ENCODE measurements around the gene LYZ. TPM values are rescaled to one million over a fixed set of nuclear protein-coding genes. Genes with fewer than 3 reads are reported as not detected.

LYZ gene
- total RNA-seq, 6 experiments from 2014 or later, result not detected

GRCh38 chr12:69318225-69318624, 30.0 kb upstream of the LYZ start:
- Mint-ChIP-seq H3K27ac (no peak overlapping the region), H3K4me1 (ENCODE audit: low read depth) (no peaks in the 10 kb centered on the region), H3K36me3 (ENCODE audit: low read depth) (no peaks in the 10 kb centered on the region), H3K4me3 (no peak overlapping the region), H3K9me3 (no peaks in the 10 kb centered on the region; the same call in 1 of the 2 replicates), H3K27me3 (ENCODE audit: insufficient read depth) (peaks cover 18% of the 10 kb centered on the region; the same call in 1 of the 2 replicates)
- DNase-seq, result no peak
- TF ChIP-seq, protein P1, sequence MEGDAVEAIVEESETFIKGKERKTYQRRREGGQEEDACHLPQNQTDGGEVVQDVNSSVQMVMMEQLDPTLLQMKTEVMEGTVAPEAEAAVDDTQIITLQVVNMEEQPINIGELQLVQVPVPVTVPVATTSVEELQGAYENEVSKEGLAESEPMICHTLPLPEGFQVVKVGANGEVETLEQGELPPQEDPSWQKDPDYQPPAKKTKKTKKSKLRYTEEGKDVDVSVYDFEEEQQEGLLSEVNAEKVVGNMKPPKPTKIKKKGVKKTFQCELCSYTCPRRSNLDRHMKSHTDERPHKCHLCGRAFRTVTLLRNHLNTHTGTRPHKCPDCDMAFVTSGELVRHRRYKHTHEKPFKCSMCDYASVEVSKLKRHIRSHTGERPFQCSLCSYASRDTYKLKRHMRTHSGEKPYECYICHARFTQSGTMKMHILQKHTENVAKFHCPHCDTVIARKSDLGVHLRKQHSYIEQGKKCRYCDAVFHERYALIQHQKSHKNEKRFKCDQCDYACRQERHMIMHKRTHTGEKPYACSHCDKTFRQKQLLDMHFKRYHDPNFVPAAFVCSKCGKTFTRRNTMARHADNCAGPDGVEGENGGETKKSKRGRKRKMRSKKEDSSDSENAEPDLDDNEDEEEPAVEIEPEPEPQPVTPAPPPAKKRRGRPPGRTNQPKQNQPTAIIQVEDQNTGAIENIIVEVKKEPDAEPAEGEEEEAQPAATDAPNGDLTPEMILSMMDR (IDR thresholded peaks at IDR 0.05), result no peak

DNA sequence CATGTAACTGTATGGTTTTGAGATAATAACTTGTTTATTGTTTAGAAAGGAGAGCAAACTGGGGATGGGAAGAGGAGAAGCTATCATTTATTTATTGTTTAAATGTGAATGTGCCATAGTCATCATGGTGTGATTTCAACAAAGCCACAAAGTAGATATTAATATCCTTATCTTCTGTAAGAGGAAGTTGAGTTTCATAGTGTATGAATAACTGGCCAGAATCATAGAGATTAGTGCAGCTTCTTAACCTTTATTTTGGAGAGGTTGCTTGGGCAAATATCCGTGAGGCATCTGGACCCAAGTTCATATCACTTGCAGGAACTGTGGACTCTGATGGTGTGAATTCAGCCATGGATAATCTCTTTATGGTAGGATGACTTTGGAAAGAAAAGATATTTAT, 26.8 kb upstream of the LYZ start:
- peaks cover 21% of the 10 kb centered on the region for H3K27me3 Mint-ChIP-seq (ENCODE audit: insufficient read depth)
- H3K9me3 Mint-ChIP-seq, result no peaks in the 10 kb centered on the region; the same call in 1 of the 2 replicates
- H3K4me1 Mint-ChIP-seq (ENCODE audit: low read depth), result no peaks in the 10 kb centered on the region
- no peak overlapping the region for H3K4me3 Mint-ChIP-seq
- TF ChIP-seq, protein P1 (IDR thresholded peaks at IDR 0.05), result no peak
- DNase-seq, result no peak
- H3K36me3 Mint-ChIP-seq (ENCODE audit: low read depth), result no peaks in the 10 kb centered on the region
- no peak overlapping the region for H3K27ac Mint-ChIP-seq

GRCh38 chr12:69324797-69325466, 23.2 kb upstream of the LYZ start:
- Mint-ChIP-seq H3K27me3 (ENCODE audit: insufficient read depth) (peaks cover 35% of the 10 kb centered on the region), H3K4me1 (ENCODE audit: low read depth) (no peaks in the 10 kb centered on the region), H3K4me3 (no peak overlapping the region), H3K36me3 (ENCODE audit: low read depth) (no peaks in the 10 kb centered on the region), H3K9me3 (no peaks in the 10 kb centered on the region), H3K27ac (no peak overlapping the region)
- TF ChIP-seq, protein P1 (IDR thresholded peaks at IDR 0.05), result no peak
- no peak for DNase-seq

- H3K9me3 Mint-ChIP-seq, result no peaks in the 10 kb centered on the region
- H3K36me3 Mint-ChIP-seq (ENCODE audit: low read depth), result no peaks in the 10 kb centered on the region
- TF ChIP-seq, protein P1 (IDR thresholded peaks at IDR 0.05), result no peak
- H3K4me3 Mint-ChIP-seq, result no peak overlapping the region
- peaks cover 11% of the 10 kb centered on the region; the same call in 1 of the 2 replicates for H3K4me1 Mint-ChIP-seq (ENCODE audit: low read depth)
- no peak for DNase-seq
- no peak overlapping the region for H3K27ac Mint-ChIP-seq
- peaks cover 45% of the 10 kb centered on the region for H3K27me3 Mint-ChIP-seq (ENCODE audit: insufficient read depth)
These were observed 19.8 kb upstream of the LYZ start for GRCh38 chr12:69328426-69328825.

DNA sequence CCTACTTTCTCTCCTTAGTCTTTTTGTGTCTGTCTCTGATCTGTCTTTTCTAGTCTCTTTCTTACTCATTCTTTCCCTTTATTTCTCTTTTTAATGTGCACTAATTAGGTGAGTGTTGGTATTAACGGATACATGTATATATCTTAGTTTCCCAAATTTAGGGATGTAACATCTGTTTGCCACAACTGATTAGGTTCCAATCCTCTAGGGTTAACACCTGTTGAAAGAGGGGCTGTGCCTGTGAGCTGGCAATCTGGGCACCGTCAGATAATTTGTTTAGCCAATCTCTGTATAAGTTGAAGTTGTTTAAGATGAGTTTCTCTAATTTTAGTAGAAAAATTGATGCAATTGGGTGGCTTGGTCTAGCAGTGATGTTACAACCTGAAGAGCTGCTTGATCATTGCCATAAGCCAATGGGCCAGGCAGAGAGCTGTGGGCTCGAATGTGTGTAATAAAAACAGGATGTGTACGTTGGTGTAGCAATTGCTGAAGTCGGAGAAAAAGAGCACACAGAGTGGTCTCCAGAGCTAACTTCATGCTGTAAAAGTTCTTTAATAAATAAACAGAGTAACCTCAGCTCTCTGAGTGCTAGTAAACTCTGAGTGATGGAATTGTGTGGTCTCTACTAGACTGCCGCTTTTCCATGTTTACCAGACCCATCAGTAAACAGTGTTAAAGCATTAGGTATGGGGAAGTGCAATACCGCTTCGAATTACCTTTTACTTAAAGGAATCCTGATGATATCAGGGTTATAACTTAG, 18.3 kb upstream of the LYZ start:
- TF ChIP-seq, protein P1 (IDR thresholded peaks at IDR 0.05), result no peak
- no peak for DNase-seq
- H3K27ac Mint-ChIP-seq, result no peak overlapping the region

More for the DNA sequence above, 18.3 kb upstream of the LYZ start:
- Mint-ChIP-seq H3K4me1 (ENCODE audit: low read depth) (peaks cover 11% of the 10 kb centered on the region; the same call in 1 of the 2 replicates), H3K9me3 (no peaks in the 10 kb centered on the region), H3K27me3 (ENCODE audit: insufficient read depth) (peaks cover 38% of the 10 kb centered on the region), H3K4me3 (no peak overlapping the region), H3K36me3 (ENCODE audit: low read depth) (no peaks in the 10 kb centered on the region)
